Superior temporal gyrus (tissue), 1 donor: ENCODE results near the gene OR2M4.
"Not testable (repeated sequence)": the region's sequence is repeated elsewhere in the genome, so short reads cannot be mapped to it uniquely, and the experiment has no call there.

Experiments
- DNase-seq: peaks from one replicate; pipeline ENCODE4 v3.0.0-alpha.2; 2016; ENCODE audit errors: extremely low spot score

The OR2M4 gene, protein sequence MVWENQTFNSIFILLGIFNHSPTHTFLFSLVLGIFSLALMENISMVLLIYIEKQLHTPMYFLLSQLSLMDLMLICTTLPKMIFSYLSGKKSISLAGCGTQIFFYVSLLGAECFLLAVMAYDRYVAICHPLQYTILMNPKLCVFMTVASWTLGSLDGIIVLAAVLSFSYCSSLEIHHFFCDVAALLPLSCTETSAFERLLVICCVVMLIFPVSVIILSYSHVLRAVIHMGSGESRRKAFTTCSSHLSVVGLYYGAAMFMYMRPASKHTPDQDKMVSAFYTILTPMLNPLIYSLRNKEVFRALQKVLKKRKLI

DNA sequence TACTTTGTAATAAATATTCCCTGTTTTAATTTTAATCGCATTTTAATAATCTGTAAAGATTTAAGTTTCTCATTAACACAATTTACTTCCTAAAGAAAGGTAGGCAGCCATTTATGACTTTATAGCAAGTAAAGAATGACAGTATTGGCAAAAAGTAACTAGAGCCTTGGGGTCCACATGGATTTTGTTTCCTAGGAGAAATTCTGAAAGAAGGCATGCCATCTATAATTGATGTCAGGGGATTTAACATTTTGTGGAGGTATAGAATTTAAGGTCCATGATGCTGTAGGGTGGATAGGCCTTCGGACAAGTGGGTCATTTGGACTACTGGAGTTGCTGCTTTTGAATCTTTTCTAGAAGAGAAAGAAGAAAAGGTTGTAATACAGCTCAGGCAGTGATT is at the start of gene OR2M4:
Gene OR2M4, plus strand, starts transcription at position 301 of the 400 bp plus-strand sequence. CDS start 7,512 bp downstream, outside the sequence.
- no peak for DNase-seq

DNA sequence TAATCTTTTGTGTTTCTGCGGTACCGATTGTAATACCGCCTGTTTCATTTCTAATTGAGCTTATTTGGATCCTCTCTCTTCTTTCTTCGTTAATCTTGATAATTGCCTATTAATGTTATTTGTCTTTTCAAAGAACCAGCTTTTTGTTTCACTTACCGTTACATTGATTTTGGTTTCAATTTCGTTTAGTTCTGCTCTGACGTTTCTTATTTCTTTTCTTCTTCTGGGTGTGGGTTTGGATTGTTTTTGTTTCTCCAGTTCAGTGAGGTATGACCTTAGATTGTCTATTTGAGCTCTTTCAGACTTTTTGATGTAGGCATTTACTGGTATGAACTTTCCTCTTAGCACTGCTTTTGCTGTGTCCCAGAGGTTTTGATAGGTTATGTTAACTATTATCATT is 47.2 kb upstream of the OR2M4 start:
- DNase-seq: no peak

DNA sequence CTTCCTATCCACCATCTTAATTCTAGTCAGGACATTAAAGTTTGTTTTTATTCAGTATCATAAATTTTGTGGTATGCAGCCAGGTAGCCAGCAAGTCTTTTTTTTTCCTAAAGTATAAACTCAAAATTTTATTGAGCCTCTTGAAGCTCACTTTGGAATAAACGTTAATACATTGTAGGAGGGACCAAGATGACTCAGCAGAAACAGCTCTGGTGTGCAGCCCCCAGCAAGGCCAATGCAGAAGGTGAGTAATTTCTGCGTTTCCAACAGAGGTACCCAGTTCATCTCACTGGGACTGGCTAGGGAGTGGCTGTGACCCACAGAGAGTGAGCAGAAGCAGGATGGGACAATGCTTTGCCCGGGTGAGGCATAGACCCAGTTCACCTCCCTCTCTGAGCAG is 43.9 kb upstream of the OR2M4 start:
- DNase-seq: no peak

DNA sequence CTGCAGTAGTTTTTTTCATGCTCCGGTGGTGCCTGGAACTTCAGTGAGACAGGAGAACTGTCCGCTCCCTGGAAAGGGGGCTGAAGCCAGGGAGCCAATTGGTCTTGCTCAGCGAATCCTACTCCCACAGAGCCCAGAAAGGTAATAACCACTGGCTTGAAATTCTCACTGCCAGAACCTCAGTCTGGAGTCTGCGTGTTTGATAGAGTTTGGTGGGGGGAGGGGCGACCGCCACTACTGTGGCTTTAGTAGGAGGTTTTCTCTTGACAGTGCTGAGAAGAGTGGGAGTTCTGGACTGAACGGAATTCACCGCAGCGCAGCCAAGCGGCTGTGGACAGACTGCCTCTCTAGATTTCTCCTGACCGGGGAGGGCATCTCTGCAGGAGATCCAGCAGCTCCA is 42.2 kb upstream of the OR2M4 start:
- no peak for DNase-seq

DNA sequence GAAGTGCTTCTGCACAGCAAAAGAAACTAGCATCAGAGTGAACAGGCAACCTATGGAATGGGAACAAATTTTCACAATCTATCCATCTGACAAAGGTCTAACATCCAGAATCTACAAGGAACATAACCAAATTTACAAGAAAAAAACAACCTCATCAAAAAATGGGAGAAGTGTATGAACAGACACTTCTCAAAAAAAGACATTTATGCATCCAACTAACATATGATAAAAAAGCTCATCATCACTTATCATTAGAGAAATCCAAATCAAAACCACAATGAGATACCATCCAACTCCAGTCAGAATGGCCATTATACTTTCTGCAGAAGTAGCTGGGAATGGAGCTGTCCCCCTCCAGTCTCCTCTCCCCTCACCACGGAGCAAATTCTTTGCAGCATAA is 37.1 kb upstream of the OR2M4 start:
- DNase-seq: no peak

DNA sequence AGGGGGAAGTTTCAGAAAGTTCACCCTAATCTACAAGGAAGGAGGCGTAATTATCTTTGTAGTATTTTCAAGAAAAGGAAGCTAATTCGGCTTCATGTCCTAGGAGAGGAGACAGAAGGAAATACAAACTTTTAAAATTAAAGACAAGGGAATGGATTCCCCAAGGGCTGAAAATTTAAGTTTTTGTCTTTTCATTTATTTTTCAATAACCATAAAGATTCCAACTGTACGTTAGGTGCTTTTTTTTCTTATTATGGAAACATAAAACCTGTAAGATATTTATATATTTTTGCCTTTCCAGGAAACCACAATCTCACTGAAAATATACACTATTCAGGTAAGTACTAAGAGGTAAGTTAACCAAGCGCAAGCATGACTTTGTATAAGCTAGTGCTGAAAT is 34.3 kb upstream of the OR2M4 start, which contains the start of gene OR2M3:
Gene OR2M3, plus strand, starts transcription at position 301 of the 400 bp plus-strand sequence. CDS start 5,803 bp downstream, outside the sequence.
- DNase-seq: no peak

DNA sequence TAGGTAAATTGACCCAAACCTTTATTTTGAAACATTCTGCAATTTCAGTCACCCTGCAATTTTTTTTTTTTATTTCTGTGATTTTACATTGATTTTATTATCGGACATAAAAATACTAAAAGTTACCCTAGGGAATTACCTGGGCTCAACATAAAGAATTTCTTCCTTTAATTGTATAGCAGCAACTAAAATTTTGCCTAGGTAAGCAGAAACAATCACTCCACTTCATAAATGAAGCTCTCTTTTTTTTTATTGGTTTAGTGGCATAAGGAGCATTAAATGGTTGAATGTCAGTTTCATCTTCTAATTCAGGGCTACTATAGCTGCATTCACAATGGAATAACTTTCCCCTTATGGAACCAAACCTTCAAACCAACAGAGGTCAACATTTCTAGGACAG is 15.3 kb upstream of the OR2M4 start:
- no peak for DNase-seq

DNA sequence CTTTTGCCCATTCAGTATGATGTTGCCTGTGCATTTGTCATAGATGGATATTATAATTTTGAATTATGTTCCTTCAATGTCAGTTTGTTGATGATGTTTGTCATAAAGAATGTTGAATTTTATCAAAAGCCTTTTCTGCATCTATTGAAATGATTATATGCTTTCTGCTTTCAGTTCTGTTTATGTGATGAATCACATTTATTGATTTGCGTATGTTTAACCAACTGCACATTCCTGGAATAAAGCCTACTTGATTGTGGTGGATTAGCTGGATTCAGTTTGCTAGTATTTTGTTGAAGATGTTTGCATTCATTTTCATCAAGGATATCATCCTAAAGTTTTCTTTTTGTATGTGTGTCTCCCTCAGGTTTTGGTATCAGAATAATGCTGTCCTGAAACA is 5.7 kb upstream of the OR2M4 start:
- no peak for DNase-seq

DNA sequence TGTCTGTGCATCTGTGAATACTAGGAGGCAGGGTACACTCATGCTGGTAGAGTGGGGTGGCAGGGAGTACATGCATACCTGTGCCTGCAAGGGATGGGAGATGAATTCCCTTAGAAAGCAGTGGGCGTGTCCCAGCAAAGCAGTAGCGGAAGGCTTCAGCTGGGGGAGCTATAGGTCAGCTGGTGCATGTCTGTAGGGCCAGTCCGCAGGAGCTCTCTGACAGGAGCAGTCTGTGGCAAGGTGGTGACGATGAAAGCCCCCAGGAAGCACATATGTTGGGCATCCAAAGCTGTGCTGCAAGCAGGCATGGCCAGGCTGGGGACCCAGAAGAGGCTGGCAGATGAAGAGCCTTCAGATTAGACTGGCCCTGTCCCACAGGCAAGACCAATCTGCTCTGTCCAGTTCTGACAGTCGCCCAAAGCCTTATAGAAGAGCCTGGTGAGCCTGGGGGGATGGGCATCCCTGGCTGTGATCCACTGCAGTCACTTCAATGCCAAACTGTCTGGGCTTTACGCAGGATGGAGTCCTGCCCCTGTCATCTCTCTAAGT is 1.8 kb upstream of the OR2M4 start:
- DNase-seq: no peak

DNA sequence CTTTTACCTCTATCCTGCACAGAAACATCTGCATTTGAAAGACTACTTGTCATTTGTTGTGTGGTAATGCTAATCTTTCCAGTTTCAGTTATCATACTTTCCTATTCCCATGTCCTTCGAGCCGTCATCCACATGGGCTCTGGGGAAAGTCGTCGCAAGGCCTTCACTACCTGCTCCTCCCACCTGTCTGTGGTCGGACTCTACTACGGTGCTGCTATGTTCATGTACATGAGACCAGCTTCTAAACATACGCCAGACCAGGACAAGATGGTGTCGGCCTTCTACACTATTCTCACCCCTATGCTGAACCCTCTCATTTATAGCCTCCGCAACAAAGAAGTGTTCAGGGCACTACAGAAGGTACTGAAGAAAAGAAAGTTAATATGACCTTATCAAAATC is 8.3 kb downstream of the OR2M4 start:
- no peak for DNase-seq

DNA sequence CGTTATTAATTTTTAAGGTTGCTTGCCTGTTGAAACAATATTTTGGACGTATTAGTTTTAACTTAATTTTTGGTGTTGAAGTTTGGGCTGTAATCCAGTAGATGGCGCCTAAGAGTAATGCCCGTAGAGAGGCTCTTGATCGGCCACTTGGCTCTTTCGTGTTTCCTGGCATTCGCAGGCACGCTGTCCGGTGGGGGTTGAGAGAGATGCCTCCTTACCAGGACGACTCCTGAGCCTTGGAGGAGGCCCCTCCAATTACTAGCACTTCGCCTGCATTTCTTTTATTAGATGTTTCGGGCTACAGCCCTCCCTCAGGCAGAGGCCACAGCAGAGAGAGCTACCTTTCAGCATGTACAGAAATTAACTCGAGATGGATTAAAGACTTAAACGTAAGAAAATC is 12.0 kb downstream of the OR2M4 start:
- peak; percentile 75 for DNase-seq

DNA sequence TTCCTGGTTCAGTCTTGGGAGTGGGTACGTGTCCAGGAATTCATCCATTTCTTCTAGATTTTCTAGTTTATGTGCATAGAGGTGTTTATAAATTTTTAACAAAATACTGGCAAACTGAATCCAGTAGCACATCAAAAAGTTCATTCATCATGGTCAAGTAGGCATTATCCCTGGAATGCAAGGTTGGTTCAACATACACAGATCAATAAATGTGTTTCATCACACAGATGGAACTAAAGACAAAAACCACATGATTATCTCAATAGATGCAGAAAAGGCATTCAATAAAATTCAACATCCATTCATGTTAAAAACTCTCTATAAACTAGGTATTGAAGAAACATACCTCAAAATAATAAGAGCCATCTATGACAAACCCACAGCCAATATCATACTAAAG is 28.1 kb downstream of the OR2M4 start:
- DNase-seq: not testable (repeated sequence)

DNA sequence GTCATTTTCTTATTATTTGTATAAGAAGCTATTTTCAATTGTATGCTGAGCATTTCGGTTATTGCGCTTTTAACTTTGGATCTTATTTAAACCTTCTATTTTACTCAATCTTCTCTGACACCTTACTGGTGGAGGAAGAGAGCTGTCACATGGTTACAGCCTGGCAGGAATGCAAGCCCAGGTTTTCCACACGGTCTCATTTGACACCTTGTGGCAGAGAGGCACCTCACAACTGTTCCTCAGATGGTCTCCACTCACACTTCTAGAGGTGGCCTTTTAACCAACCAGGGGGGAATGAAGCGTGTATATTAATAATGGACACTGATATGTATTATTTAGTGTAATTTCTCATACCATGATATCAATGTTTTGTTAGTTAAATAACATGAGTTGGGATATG is 37.0 kb downstream of the OR2M4 start:
- DNase-seq: no peak

DNA sequence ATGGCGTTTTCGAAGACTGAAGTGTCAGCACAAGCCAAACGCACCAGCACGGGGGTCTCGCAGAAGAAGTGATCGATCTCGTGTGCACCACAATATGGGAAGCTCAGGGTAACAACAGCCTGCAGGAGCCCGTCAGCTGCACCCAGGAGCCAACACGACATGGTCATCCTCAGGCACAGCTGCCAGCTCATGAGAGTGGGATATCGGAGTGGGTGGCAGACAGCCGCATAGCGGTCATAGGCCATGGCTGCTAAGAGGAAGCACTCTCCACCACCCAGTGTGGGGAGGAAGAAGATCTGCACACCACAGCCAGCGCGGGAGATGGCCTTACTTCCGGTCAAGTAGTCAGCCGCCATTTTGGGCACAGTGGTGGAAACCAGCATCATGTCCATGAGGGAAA is 42.0 kb downstream of the OR2M4 start:
- not testable (repeated sequence) for DNase-seq

DNA sequence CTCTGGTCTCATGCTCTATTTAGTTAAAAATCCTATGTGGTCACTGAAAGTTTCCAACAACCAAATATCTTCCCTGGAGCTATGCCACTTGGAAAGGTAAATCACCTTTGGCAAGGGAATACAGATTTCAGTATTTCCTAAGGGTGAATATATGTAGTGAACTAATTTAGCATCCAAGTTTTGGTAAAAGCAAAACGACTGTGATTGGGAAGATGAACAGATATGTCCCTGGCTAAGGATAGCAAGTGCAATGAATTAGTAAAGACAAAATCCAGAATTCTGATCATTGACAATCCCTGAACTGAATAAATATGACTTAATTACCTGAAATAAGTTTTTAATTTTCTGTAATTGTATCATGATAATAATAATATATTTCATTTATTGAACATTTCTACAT is 46.7 kb downstream of the OR2M4 start, which contains the start of gene OR2T33:
Gene OR2T33, minus strand, starts transcription at position 101 of the 400 bp plus-strand sequence. CDS start 4,162 bp downstream, outside the sequence.
- no peak for DNase-seq

DNA sequence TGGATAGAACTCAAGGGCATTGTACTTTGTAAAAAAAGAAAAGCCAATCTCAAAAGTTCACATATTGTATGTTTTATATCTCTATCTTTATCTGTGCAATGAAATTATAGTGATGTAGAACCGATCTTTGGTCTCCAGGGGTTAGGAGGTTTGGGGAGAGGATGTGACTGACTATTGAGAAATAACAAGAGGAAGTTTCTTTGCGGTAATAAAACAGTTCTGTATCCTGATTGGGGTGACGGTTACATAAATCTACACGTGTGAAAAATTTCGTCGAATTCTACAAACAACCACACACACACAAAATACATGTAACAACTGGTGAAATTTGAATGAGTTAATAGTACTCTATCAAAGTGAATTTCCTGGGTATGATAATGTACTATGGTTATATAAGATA is 57.2 kb downstream of the OR2M4 start:
- DNase-seq: no peak
